GM19452 (cell line): ENCODE data around the gene PLCXD1.
"Not testable (repeated sequence)": the region's sequence is repeated elsewhere in the genome, so short reads cannot be mapped to it uniquely, and the experiment has no call there.

ENCODE experiments used
- ATAC-seq: cut with Tn5 transposase; IDR thresholded peaks from one replicate; pipeline ENCODE4 v1.9.1; 2021; ENCODE audit not compliant: unreplicated experiment

The PLCXD1 gene

DNA sequence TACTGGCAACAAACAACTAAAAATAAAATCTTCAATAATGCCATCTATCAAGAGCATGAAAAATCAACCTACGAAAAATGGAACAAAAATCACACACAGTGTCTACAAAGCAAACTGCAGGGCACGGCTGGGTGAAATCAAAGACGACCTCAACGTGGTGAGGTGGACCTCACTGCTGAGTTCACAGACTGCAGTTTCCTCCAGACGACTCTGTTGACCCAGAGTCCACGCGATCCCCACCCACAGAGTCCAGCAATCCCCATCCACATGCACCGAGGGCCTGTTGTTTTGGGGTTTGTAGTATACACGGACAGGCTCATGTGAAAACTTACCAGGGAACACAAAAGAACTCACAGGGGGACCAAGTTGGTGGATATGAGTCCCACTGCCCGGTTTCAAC, 68.5 kb downstream of the PLCXD1 start:
- ATAC-seq, result no peak

DNA sequence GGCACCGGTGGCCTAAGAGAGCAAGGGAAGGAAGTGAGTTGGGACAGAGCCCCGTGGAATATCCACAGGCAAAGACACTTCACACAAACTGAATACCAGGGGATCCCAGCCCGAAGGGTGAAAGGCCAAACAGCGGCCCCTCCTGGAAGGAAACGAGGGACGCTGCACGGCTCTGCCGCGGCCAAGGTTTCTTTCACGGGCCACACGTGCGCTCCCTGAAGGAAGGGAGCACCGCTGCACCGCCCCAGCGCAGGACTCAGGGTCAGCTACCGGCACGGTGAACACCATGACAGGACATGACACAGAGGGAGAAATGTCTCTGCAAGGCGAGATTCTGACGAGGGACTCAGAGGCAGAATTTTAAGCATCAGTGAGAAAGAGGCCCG, 69.0 kb downstream of the PLCXD1 start:
- ATAC-seq, result no peak

DNA sequence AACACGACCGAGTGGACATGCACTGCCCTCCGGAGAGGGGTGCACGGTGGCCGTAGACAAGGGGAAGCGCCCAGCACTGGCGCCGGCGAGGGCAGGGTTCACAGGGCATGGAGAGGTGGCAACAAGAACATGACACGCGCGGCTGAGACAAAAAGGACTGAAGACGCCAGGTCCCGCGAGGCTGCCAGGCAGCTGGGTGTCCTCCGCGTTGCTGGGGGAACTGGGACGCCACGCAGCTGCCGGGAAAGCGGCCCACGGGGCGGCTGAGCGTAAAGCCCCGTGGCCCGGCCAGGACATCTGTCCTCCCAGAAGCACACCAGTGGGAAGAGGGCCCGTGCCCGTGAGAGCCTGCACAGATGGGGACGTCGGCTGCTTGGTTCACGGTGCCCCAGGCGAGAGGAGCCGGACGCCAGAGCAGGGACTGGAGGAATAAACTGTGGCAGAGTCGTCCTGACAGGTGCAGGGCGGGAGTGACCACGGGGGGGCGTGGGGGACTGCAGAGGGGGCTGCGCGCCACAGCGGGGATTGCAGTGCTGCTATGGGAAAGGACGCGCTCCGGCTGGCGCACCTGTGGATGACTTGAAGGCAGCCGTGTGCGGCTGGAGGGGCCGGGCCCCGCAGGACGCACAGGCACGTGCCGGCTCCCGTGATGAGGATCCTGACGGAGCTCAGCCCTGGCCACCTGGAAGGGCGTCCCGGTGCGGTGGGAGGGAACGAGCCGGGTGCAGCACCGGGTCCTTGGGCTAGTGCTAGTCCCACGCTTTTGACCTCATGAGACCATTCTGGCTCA, 69.5 kb downstream of the PLCXD1 start:
- ATAC-seq, result no peak

DNA sequence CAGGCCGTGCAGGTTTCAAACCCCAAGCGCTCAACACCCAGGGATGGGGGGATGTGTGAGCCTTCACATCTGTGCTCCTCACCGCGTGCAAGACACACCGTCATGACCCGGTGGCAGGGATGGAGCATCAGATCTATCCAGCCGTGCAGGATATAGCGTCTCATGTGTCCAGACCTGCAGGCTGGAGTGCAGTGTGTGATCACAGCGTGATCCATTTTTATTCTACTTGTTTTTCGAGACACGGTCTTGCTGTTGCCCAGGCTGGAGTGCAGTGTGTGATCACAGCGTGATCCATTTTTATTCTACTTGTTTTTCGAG, 70.1 kb downstream of the PLCXD1 start:
- not testable (repeated sequence) for ATAC-seq

DNA sequence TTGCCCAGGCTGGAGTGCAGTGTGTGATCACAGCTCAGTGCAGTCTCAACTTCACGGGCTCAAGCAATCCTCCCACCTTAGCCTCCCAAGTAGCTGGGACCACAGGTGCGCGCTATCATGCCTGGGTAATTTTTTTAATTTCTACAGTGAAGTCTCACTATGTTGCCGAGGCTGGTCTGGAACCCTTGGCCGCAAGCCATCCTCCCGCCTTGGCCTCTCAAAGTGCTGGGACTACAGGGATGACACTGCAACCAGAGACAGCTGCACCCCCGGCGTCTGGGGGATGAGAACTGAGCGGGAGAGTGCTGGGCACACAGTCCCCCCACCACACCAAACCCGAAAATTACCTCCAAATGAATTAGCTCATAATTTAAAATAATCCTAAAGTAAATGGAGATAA, 70.6 kb downstream of the PLCXD1 start:
- no peak for ATAC-seq

DNA sequence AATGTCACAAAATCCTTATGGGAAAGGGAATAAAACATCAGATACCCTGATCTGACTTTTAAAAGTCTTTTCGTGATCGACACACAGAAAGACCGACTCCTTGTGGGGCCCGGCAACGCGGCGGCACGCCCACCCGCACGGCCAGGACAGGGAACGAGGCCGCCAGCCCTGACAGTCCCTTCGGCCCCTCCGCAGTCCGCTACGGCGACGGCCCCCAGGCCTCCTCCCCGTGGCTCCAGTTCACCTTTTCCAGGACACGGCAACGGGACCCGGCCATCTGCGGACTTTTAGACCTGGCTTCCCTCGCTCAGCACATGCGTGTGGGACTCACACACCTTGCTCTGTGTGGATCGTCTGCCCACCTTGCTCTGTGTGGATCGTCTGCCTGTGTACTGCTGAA, 71.0 kb downstream of the PLCXD1 start:
- no peak for ATAC-seq

DNA sequence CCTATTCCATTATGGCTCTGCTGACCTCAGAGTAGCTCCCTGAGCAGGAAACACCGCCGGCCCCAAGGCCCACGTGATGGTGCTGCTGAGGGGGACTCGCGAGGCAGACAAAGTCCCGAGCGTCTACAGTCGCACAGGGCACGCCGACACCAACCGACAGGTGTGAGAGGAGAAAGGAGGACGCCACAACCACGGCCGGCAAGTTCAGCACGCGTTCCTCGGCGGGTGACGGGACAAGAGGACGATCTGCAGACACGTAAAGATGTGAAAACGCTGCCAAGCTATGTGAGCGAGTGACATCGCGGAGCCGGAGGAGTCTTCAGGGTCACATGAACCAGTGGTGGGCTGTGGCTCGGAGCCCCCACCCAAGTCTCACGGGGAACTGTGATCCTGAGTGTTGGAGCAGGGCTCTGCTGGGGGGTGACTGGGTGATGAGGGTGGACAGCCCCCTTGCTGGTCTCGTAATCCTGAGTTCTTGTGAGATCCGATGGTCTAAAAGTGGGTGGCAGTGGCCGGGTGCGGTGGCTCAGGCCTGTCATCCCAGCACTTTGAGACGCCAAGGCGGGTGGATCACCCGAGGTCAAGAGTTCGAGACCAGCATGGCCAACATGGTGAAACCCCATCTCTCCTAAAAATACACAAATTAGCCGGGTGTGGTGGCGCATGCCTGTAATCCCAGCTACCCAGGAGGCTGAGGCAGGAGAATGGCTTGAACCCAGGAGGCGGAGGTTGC, 71.6 kb downstream of the PLCXD1 start:
- no peak for ATAC-seq
